Fibroblast of lung (primary cell): ENCODE data around the gene HTT.

Source experiments
- EZH2 ChIP-seq: IDR thresholded peaks from 2 replicates; pipeline ENCODE4 v1.5.1; 2012; ENCODE audit warnings: low read length, control low read depth, mild to moderate bottlenecking; ENCODE audit errors: missing control alignments
- TF ChIP-seq, protein P1 (sequence below), 2 donors: IDR thresholded peaks in 1 of 2; conservative IDR thresholded peaks in 1 of 2; 1 replicate in 1 of 2; 2 replicates in 1 of 2; pipeline ENCODE4 v1.5.1; 2011 to 2012; ENCODE audit warnings: low read length in 2 of 2, control low read depth in 1 of 2, inconsistent platforms in 1 of 2, low read depth in 1 of 2, mild to moderate bottlenecking in 1 of 2

GRCh38 chr4:3263876-3264193, 189.4 kb downstream of the HTT start:
- TF ChIP-seq, protein P1, sequence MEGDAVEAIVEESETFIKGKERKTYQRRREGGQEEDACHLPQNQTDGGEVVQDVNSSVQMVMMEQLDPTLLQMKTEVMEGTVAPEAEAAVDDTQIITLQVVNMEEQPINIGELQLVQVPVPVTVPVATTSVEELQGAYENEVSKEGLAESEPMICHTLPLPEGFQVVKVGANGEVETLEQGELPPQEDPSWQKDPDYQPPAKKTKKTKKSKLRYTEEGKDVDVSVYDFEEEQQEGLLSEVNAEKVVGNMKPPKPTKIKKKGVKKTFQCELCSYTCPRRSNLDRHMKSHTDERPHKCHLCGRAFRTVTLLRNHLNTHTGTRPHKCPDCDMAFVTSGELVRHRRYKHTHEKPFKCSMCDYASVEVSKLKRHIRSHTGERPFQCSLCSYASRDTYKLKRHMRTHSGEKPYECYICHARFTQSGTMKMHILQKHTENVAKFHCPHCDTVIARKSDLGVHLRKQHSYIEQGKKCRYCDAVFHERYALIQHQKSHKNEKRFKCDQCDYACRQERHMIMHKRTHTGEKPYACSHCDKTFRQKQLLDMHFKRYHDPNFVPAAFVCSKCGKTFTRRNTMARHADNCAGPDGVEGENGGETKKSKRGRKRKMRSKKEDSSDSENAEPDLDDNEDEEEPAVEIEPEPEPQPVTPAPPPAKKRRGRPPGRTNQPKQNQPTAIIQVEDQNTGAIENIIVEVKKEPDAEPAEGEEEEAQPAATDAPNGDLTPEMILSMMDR (conservative IDR thresholded peaks at IDR 0.05 in 1 of 2, IDR thresholded peaks at IDR 0.05 in 1 of 2; ENCODE audit: low read depth in 1 of 2, low read length in 2 of 2): no peak
- TF ChIP-seq EZH2: no peak
